ENCODE measurements around the gene FCRLB. TPM values are rescaled to one million over a fixed set of nuclear protein-coding genes. Genes with fewer than 3 reads are reported as not detected.
"Not testable (repeated sequence)": the region's sequence is repeated elsewhere in the genome, so short reads cannot be mapped to it uniquely, and the experiment has no call there.

FCRLB gene, protein sequence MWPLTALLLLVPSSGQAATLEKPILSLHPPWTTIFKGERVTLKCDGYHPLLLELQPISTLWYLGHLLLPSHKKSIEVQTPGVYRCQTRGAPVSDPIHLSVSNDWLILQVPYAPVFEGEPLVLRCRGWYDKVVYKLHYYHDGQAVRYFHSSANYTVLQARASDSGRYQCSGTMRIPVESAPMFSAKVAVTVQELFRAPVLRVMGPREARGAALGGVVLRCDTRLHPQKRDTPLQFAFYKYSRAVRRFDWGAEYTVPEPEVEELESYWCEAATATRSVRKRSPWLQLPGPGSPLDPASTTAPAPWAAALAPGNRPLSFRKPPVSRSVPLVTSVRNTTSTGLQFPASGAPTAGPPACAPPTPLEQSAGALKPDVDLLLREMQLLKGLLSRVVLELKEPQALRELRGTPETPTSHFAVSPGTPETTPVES
- total RNA-seq, result 0.23 and 0.59 TPM in 2 replicates

DNA sequence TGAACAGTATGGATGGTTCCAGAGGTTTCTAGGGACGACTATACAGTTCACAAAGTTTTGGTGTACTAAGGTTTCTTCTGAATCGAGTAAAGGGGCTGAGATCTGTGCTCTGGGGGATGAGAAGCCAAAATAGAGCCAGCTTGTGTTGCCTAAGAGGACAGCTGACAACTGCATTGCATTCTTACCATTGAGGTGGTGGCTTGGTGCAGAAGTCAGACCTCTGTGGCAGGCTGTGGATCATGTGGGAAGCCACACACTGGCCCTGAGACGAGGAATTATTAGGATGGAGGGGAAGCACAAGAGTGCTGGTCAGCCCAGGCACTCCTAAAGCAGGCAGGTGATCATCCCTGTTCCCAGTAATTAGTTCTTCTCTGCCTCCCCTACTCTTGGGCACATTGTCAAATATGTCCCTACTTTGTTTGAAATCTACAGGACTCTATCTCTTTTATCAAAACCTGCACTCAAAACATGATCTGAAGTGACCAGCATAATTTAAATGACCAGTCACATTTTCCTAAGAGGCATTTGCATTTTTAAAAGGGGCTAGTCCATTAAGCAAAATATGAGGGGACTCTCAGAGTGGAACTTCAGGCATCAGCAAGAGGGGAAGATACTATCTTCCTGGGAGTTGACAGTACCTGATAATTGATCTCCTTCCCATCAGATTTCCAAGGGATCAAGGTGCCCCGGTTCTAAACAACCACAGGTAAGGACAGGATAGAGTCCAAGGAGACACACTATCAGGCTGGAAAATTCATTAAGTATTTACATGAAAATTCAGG is at the start of gene FCRLB:
Gene FCRLB (plus strand): TSS at position 589 of the 782 bp plus-strand sequence. CDS start 1,129 bp downstream, outside the sequence.
- intact Hi-C loops (cut with micrococcal nuclease), result no loop called here

DNA sequence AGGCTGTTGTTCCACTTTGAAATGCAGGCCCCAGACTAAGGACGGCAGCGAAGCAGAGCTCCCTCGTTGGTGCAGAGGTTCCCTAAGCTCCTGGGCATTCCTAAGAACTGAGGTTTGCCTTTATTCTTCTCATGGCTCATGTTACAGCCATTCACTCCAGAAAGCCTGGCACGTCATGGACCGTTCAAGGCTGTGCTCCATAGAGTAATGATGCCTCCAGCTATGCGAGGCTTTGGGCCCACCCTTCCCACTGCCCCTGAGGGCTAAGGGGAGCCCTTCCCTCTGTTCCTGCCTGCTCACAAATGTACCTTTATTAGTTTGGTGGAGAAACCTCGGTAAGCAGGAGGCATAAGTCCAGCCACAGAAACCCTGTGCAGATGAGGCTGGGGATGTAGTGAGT is 47.9 kb upstream of the FCRLB start:
- intact Hi-C loops (cut with micrococcal nuclease), result not testable (repeated sequence)

DNA sequence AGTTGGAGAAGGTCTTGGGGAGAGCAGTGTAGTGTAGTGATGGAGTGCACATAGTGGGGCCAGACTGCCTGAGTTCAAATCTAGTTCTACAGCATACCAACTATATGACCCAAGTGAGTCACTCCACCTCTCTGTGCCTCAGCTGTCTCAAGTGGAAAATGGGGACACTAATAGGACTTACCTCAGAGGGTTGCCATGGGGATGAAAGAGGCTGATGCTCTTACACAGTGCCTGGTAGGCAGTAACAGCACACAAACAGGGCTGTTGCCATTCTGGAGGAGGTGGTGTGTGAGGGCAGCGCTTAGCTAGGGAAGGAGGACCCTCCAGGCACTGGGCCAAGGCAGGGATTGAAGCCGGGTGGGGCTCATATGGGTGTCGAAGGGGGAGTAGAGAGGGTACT is 46.9 kb upstream of the FCRLB start:
- intact Hi-C loops (cut with micrococcal nuclease), result not testable (repeated sequence)

DNA sequence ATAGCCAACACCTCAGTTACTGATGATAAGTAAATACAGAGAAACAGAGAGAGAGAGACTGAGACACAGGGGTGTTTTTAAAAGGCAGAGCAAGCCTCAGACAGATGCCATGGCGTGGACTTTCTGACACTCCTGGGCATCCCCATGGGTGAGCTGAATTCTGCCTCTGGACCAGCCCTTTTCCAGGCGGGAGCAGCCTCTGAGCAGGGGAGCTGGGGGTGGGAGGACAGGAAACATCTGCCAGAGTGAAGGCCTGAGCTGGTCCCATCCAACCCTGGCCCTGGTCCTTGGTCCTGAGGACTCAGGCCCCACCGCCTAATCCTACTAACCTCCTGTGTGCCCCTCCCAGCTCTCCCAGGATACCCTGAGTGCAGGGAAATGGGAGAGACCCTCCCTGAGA is 46.4 kb upstream of the FCRLB start:
- intact Hi-C loops (cut with micrococcal nuclease), result not testable (repeated sequence)

DNA sequence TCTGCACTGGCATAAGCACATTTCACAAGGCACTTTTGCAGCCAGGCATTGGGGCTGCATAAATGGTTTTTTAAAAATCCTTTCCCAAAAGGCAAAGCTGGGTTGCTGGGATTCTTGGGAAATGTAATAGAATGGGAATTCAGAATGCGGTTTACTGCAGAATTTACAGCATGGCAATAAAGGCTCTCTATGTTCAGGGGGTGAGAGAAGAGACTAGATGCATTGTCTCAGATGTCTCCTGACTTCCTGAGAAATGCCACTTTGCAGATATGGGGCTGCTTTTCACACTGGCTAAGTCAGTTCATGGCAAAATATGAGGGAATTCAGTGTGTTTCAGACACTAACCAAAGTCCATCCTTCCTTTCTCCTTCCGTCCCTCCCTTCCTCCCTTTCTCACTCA is 44.9 kb upstream of the FCRLB start:
- intact Hi-C loops (cut with micrococcal nuclease), result no loop called here

DNA sequence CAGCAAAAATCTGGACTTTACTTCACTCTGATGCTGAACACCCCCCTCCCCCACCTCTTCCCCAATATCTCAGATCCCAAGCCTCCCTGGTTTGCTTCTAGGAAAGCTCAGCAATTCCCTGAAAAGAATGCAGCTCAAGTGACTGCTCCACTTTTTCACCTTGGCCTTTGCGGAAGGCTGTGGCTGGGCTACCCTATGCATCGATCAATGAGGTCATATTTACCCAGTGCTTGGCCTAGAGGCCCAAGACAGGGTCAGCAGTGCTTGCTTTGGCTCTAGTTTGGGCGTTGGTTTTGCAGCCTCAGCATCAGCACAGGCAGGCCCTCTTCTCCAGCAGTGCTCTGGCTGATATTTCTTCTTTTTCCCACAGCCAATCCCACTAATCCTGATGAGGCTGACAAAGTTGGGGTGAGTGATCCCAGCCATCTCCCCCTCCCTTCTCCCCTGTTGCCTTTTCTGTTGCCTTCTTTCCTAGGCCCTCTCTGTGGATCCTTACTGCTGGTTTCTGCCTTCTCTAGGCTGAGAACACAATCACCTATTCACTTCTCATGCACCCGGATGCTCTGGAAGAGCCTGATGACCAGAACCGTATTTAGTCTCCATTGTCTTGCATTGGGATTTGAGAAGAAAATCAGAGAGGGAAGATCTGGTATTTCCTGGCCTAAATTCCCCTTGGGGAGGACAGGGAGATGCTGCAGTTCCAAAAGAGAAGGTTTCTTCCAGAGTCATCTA is 44.2 kb upstream of the FCRLB start:
- intact Hi-C loops (cut with micrococcal nuclease), result no loop called here

DNA sequence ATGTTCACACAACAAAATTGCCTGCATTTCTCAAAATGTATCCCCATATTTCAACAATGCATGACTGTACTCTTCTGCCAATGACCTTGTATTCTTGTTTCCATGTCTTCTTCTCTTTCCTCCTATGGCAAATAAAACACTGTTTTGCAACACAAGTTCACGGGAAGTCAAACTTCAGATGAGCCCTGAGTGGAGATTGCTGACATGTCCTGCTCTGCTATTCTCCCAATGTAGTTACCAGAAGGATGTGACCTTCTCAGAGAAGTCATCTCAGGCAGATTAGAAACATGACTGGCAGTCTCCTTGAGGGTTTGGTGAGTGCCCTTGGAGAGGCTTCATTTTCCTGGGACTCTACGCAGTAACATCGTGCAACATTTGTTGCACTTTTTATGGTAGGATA is 42.8 kb upstream of the FCRLB start:
- intact Hi-C loops (cut with micrococcal nuclease), result no loop called here

DNA sequence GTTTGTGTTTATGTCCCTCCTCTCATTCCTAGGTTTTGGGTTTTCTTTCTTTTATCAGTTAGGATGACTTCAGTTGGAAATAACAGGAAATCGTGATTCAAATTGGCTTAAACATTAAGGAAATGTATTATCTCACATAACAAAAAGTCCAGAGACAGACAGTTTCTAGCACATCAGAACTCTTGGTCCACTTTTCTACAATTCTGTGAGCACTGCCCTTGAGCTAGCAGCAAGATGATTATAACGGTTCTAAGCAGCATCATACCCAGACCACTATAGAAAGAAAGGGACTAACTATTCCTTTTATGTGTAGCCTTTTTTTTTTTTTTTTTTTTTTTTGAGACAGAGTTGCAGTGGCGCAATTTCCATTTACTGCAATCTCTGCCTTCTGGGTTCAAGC is 39.5 kb upstream of the FCRLB start:
- intact Hi-C loops (cut with micrococcal nuclease), result no loop called here

DNA sequence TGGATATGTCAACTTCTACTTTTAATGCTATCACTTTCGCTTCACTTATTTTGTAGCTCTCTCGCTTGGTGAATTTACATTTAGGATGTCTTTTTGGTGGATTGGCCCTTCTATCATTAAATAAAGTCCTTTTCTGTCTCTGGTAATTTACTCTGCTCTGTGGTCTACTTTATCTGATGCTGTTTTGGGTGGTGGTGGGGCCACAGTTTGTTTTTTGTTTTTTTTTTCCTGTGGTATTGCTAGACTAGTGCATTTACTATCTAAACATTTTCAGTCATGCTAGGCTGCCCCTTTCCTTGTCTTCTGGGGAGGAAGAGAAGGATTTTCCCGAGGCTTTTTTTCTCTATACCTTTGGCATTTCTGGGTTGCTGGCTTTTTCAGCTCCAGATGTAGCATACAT is 32.4 kb upstream of the FCRLB start:
- intact Hi-C loops (cut with micrococcal nuclease), result no loop called here

DNA sequence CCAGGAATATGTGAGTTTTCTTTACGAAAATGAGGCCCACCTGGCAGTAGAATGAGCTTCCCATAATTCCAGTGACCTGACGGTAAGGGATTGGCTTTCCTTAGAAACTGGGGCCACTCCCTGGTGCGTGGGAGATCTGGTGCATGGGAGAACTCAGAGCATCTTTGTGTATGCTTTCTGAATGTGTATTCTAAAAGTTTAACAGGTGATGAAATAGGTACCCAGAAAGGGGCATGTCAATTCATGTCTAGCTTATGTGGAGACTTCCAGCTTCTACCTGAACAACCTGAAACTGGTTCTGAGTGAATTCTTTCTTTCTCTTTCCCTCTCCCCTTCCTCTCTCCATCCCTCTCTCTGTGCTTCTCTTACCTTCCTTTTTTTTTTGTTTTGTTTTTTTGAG is 29.5 kb upstream of the FCRLB start:
- intact Hi-C loops (cut with micrococcal nuclease), result no loop called here

DNA sequence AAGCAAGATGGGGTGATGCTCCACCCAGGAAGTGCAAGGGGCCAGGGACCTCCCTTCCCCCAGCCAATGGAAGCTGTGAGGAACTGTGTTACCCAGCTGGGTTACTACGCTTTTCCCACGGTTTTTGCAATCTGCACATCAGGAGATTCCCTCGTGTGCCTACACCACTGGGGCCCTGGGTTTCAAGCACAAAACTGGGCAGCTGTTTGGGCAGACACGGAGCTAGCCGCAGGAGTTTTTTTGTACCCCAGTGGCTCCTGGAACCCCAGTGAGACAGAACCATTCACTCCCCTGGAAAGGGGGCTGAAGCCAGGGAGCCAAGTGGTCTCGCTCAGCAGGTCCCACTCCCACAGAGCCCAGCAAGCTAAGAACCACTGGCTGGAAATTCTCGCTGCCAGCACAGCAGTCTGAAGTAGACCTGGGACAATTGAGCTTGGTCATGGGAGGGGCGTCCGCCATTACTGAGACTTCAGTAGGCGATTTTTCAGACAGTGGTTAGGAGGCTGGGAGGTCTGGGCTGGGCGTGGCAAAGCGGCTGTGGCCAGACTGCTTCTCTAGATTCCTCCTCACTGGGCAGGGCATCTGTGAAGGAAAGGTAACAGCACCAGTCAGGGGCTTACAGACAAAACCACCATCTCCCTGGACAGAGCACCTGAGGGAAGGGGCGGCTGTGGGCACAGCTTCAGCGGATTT is 28.2 kb upstream of the FCRLB start:
- intact Hi-C loops (cut with micrococcal nuclease), result not testable (repeated sequence)

DNA sequence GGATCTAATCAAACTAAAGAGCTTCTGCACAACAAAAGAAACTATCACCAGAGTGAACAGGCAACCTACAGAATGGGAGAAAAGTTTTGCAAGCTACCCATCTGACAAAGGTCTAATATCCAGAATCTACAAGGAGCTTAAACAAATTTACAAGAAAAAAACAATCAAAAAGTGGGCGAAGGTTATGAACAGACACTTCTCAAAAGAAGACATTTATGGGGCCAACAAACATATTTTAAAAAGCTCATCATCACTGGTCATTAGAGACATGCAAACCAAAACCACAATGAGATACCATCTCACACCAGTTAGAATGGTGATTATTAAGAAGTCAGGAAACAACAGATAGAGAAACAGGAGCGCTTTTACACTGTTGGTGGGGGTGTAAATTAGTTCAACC is 23.0 kb upstream of the FCRLB start:
- intact Hi-C loops (cut with micrococcal nuclease), result not testable (repeated sequence)

DNA sequence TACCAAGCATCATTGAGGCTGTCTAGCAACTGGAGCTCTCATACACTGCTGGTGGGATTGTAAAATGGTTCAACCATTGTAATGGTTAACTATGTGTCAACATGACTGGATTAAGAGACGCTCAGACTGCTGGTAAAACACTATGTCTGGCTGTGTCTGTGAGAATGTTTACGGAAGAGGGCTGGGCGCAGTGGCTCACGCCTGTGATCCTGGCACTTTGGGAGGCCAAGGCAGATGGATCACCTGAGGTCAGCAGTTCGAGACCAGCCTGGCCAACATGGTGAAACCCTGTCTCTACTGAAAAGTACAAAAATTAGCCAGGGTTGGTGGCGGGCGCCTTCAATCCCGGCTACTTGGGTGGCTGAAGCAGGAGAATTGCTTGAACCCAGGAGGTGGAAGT is 19.1 kb upstream of the FCRLB start:
- intact Hi-C loops (cut with micrococcal nuclease), result no loop called here

DNA sequence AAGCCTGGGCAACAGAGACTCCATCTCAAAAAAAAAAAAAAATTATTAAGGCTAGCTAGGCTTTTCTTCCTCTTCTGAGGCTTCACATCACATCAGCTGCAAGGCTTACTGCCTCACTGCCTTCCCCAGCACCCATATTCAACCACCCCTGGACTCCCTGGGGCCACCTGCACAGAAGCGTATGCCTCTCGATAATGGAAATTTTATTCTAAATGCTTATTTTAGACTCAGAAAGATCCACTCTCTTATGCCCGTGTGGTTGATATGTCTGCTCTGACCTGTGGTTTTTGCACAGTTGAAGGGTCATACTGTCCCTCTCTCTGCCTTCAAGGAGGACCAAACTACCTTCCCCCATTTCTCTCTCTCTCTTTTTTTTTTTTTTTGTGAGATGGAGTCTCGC is 15.8 kb upstream of the FCRLB start:
- intact Hi-C loops (cut with micrococcal nuclease), result no loop called here

DNA sequence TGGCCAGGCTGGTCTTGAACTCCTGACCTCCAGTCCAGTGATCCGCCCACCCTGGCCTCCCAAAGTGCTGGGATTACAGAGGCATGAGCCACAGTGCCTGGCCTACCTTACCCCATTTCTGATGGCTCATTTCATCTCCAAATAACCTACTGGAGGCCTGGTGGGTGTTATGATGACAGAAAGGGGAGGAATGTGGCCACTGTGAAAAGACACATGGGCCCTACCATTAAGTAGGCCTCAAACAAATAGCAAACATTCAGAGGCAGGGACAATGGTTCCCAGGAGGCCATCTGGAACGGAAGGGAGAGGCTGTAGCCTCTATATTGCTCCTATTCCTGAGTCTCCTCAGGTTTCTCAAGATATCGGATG is 15.2 kb upstream of the FCRLB start:
- intact Hi-C loops (cut with micrococcal nuclease), result no loop called here

DNA sequence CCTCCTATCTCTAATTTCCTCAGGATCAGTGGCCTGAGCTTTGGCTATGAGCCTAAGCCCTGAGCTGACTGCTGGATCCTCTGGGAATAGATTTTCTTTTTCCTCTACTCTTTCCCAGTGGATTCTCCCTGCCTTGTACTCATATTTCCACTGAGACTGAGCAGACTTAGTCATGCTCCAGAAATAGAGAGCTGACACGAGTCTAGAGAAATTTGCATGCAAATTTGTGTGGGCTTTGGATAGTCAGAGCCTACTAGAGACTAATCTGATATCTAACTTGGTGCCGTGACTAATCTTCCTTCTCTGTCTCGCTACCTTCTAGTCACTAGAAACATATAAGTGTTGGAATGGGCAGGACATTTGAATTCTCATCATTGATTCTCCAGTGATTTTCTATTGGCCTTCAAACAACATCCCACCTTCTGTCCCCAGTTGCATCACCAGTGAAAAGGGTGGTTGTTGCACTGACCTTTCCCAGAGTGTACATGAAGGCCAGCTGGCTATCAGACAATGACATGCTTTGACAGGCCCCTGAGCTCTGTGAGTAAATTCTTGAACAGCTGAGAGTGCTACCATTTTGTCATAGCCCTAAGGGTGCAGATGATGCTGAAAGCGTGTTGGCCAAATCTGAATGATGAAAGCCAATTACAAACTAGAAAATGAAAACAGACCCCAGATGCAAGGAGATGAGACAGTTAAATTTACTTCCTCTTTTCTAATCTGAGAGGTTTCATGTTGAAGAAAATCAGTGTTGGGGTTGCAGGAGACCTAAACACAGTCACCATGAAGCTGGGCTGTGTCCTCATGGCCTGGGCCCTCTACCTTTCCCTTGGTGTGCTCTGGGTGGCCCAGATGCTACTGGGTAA is 14.6 kb upstream of the FCRLB start, which contains the start of gene FCRLA:
Gene FCRLA (plus strand): TSS at position 748 of the 866 bp plus-strand sequence. CDS start 36 bp downstream, at position 784.
- intact Hi-C loops (cut with micrococcal nuclease), result no loop called here

DNA sequence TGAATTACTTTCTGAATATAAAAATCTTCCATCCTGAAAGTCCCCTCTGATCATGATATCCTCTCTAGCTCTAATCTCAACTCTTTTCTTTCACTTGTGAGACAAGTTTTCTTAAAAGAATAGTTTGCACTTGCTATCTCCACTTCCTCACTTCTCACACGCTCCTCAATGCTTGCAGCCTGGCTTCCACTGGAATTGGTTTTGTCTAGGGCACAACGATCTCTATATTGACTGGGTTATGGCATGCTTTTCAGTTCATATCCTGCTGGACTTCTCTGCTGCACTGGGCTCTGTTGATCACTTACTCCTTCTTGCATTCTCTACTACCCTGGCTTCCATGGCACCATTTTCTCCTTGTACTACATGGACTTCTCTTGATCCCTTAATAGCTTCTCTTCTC is 13.8 kb upstream of the FCRLB start:
- intact Hi-C loops (cut with micrococcal nuclease), result no loop called here

DNA sequence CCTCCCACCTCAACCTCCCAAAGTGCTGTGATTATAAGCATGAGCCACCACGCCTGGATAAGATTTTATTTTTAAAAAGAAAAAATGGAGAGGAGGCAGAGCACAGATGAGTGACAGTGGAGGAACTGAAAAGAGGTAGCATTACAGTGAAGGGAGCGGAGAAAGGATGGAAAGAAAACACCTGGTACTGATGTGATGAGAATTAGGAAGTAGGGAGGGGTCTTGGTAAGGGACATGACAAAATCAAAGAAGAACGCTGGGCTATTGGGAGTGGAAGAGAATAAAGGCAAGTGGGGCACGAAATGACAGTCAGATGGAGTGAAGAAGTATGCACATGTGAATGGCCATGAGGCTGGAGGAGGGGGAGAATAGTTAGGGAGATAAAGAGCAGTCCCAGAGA is 12.0 kb upstream of the FCRLB start:
- intact Hi-C loops (cut with micrococcal nuclease), result no loop called here

DNA sequence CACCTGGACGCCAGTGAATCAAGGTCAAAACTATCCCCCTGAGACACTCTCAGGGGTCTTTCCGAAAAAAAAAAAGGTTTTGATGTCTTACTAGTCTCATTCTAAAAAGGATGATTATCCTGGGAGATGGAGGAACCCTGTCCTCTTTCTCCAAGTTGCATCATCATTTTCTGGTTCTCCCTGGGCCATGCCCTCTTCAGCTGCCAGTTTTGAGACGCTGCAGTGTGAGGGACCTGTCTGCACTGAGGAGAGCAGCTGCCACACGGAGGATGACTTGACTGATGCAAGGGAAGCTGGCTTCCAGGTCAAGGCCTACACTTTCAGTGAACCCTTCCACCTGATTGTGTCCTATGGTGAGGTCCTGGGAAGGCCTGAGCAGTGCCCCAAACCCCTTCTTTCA is 10.8 kb upstream of the FCRLB start:
- intact Hi-C loops (cut with micrococcal nuclease), result no loop called here

DNA sequence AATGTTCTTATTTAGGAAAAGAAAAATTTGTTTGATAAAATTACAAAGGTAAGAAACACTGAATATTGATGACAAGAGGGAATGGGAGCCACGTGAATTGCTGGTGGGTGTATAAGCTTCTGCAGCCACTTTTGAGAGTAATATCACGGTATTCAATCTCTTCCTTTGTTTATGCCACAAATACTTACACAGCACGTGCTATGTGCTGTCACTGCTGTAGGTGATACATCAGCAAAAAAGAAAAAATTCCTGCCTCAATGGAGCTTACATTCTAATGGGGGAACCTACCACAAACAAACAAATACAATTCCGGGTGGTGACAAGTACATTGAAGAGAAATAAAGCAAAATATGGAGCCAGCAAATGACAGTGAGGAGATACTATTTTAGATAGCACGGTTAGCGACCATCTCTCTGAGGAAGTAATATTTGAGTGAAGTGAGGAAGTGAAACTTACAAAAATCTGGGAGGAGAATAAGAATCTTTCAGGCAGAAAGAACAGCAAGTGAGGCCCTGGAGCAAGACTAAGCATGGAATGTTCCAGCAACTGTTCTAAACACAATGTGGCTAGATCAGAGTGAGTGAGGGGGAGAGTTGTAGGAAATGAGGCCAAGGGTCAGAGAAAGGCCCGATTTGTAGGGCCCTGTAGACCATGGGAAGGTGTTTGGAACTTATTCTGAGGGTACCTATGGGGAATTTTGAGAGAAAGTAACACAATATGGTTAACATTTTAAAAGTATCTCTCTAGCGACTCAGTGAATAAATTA is 2.6 kb upstream of the FCRLB start:
- intact Hi-C loops (cut with micrococcal nuclease), result no loop called here

Data from T-helper 2 cell treated with Interferon-gamma antibody and Interleukin-4, amounts not matched to agents 100 ng/mL and 5 ng/mL, for 36 hours (primary cell).